PC-9 (cell line): ENCODE measurements around the gene NUDT15. TPM values are rescaled to one million over a fixed set of nuclear protein-coding genes. Genes with fewer than 3 reads are reported as not detected.

ENCODE experiments used
- BruUV-seq: library from RNA; stranded (reverse); fragments of 400-500 nt; replicated peaks from 2 replicates; lab custom pipeline; 2021; lab: Mats Ljungman, UMichigan
- CTCF ChIA-PET: fragments of 300-600 bp; sonication (Branson Sonifier 250); formaldehyde crosslinking; loops from one replicate; lab custom pipeline; 2022; ENCODE audit warnings: antibody characterized with exemption; lab: Charles Lee
- POLR2A ChIA-PET: fragments of 300-600 bp; sonication (Branson Sonifier 250); formaldehyde crosslinking; loops from one replicate; lab custom pipeline; 2022; ENCODE audit warnings: antibody characterized with exemption; ENCODE audit not compliant: unreplicated experiment; lab: Charles Lee
- DNase-seq, 2 experiments: peaks; one replicate each; pipeline versions ENCODE4 v3.0.0 to v3.0.0-alpha.2; 2015 to 2022; ENCODE audit warnings: mixed read lengths in 1 of 2
- H2AFZ ChIP-seq: fragments of 200-600 bp; sonication (generic); 2 replicates; pipeline ENCODE4 v1.8.1; 2017; ENCODE audit warnings: antibody characterized with exemption
- H3F3A ChIP-seq: fragments of 200-600 bp; sonication (generic); 2 replicates; pipeline ENCODE4 v1.8.1; 2017; ENCODE audit warnings: antibody characterized with exemption, mild to moderate bottlenecking, low read depth; ENCODE audit not compliant: insufficient read depth
- H3K27ac ChIP-seq: fragments of 200-600 bp; sonication (generic); 2 replicates; pipeline ENCODE4 v1.6.1; 2016; ENCODE audit warnings: mixed run types
- H3K27me3 ChIP-seq: fragments of 200-600 bp; sonication (generic); 2 replicates; pipeline ENCODE4 v1.6.1; 2016; ENCODE audit warnings: low read depth, mixed run types; ENCODE audit not compliant: insufficient read depth
- H3K36me3 ChIP-seq: fragments of 200-600 bp; sonication (generic); 2 replicates; pipeline ENCODE4 v1.6.1; 2016; ENCODE audit warnings: low read depth, mixed run types
- H3K4me1 ChIP-seq: fragments of 200-600 bp; sonication (generic); replicated peaks from 2 replicates; pipeline ENCODE4 v1.6.1; 2016; ENCODE audit warnings: mixed run types; ENCODE audit not compliant: insufficient read depth
- H3K4me2 ChIP-seq: fragments of 200-600 bp; sonication (generic); 2 replicates; pipeline ENCODE4 v1.6.1; 2017; ENCODE audit warnings: mixed run types
- H3K4me3 ChIP-seq: fragments of 200-600 bp; sonication (generic); 2 replicates; pipeline ENCODE4 v1.6.1; 2016; ENCODE audit warnings: mixed run types
- H3K79me2 ChIP-seq: fragments of 200-600 bp; sonication (generic); 2 replicates; pipeline ENCODE4 v1.6.1; 2017; ENCODE audit warnings: low read depth, mixed run types
- H3K9me2 ChIP-seq: fragments of 200-600 bp; sonication (generic); 2 replicates; pipeline ENCODE4 v1.8.1; 2017; ENCODE audit warnings: mild to moderate bottlenecking; ENCODE audit not compliant: insufficient read depth
- H3K9me3 ChIP-seq: fragments of 200-600 bp; sonication (generic); 2 replicates; pipeline ENCODE4 v1.8.1; 2016; ENCODE audit warnings: low read depth; ENCODE audit not compliant: insufficient read depth
- H4K20me1 ChIP-seq: fragments of 200-600 bp; sonication (generic); 2 replicates; pipeline ENCODE4 v1.8.1; 2017; ENCODE audit not compliant: insufficient read depth
- CTCF ChIP-seq: fragments of 200-600 bp; sonication (generic); conservative IDR thresholded peaks from 2 replicates; pipeline ENCODE4 v1.6.1; 2017; ENCODE audit warnings: mixed run types, antibody characterized with exemption, mild to moderate bottlenecking, moderate library complexity
- EZH2 ChIP-seq: fragments of 200-600 bp; sonication (generic); IDR thresholded peaks from 2 replicates; pipeline ENCODE4 v1.8.0; 2017; ENCODE audit warnings: antibody characterized with exemption, low read depth
- intact Hi-C: fragments of 100-400 bp; cut with micrococcal nuclease; formaldehyde crosslinking; loops from one replicate; pipeline ENCODE4 v1.10.0; 2022; ENCODE audit not compliant: unreplicated experiment
- total RNA-seq: library from RNA; stranded (reverse); gene quantifications from 2 replicates; pipeline ENCODE4 v1.2.3, GENCODE V29; 2021

The NUDT15 gene
- total RNA-seq, 1 experiment from 2014 or later = 16.1 TPM

DNA sequence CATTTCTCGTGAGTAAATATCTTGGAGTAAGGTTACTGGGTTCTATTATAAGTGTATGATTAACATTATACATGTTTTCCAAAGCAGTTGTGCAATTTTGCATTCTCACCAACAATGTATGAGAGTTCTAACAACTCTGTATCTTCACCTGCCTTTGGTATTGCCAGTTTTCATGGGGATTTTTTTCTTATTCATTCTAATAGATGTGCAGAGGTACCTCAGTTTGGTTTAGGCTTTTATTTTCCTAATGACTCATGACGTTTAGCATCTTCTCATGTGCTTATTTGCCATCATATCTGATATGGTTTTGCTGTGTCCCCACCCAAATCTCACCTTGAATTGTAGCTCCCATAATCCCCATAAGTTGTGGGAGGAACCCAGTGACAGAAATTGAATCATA is 7.7 kb upstream of the NUDT15 start:
- Histone ChIP-seq H2AFZ (no peak overlapping the region), H3K79me2 (no peaks in the 10 kb centered on the region), H3K4me1 (peaks cover 15% of the 10 kb centered on the region), H3F3A (peaks cover 5% of the 10 kb centered on the region; the same call in 1 of the 2 replicates), H3K4me2 (no peak overlapping the region), H3K4me3 (no peak overlapping the region), H3K27me3 (no peaks in the 10 kb centered on the region), H4K20me1 (no peaks in the 10 kb centered on the region), H3K9me2 (no peaks in the 10 kb centered on the region; the same call in 1 of the 2 replicates), H3K9me3 (peaks cover 16% of the 10 kb centered on the region; the same call in 1 of the 2 replicates), H3K27ac (no peak overlapping the region), H3K36me3 (no peaks in the 10 kb centered on the region; the same call in 1 of the 2 replicates)
- DNase-seq = no peak
- CTCF ChIA-PET = no interaction called here
- POLR2A ChIA-PET = no interaction called here
- intact Hi-C loops = no loop called here
- BruUV-seq = no TSS peak
- TF ChIP-seq EZH2 (no peak), CTCF (no peak)

- Histone ChIP-seq H4K20me1 (no peaks in the 10 kb centered on the region), H2AFZ (no peak overlapping the region), H3K4me3 (peak overlapping the region; percentile 66; the same call in 1 of the 2 replicates), H3K79me2 (peaks cover 18% of the 10 kb centered on the region), H3K9me2 (no peaks in the 10 kb centered on the region), H3K27ac (no peak overlapping the region), H3K4me1 (peaks cover 35% of the 10 kb centered on the region), H3K9me3 (no peaks in the 10 kb centered on the region), H3F3A (peaks cover 20% of the 10 kb centered on the region; the same call in 1 of the 2 replicates), H3K36me3 (peaks cover 6% of the 10 kb centered on the region; the same call in 1 of the 2 replicates), H3K27me3 (no peaks in the 10 kb centered on the region), H3K4me2 (peak overlapping the region; percentile 89)
- intact Hi-C loops = loop anchor here (5.0 kb wide), 1 partner anchor 241 kb away; no protein-coding TSS in a partner anchor
- TF ChIP-seq EZH2 (no peak), CTCF (no peak)
- ChIA-PET POLR2A (interaction anchor here (0.6 kb wide), 1 partner anchor 711 kb away, joined by 3 read pairs; no protein-coding TSS in a partner anchor), CTCF (interaction anchor here (0.7 to 1.7 kb wide), 3 partner anchors 8 to 142 kb away, joined by 4 to 5 read pairs (median 5); partner anchors contain the start of gene MED4)
- BruUV-seq = TSS peak; percentile 63
- DNase-seq = no peak
Measured at GRCh38 chr13:48038761-48039160, 1.2 kb downstream of the NUDT15 start.

- DNase-seq = no peak
- no peaks in the 10 kb centered on the region for H3K9me3 ChIP-seq
- H3K79me2 ChIP-seq = peaks cover 18% of the 10 kb centered on the region
- BruUV-seq = no TSS peak
- H2AFZ ChIP-seq = no peak overlapping the region
- POLR2A ChIA-PET = no interaction called here
- CTCF ChIA-PET = interaction anchor here (0.6 to 0.7 kb wide), 2 partner anchors 493 to 1850 kb away, joined by 3 to 4 read pairs; partner anchors contain the start of gene RCBTB2
- H3K4me3 ChIP-seq = no peak overlapping the region
- H3K4me1 ChIP-seq = peaks cover 32% of the 10 kb centered on the region
- intact Hi-C loops = no loop called here
- no peak overlapping the region for H3K4me2 ChIP-seq
- H3K27ac ChIP-seq = no peak overlapping the region
- TF ChIP-seq EZH2 = no peak
- TF ChIP-seq CTCF = no peak
- peaks cover 6% of the 10 kb centered on the region; the same call in 1 of the 2 replicates for H3K36me3 ChIP-seq
- H3F3A ChIP-seq = peaks cover 20% of the 10 kb centered on the region; the same call in 1 of the 2 replicates
- H3K9me2 ChIP-seq = no peaks in the 10 kb centered on the region
- no peaks in the 10 kb centered on the region for H3K27me3 ChIP-seq
- no peaks in the 10 kb centered on the region for H4K20me1 ChIP-seq
Measured at GRCh38 chr13:48040049-48040448, 2.5 kb downstream of the NUDT15 start.
